ENCODE data around the gene AP5S1. TPM values are rescaled to one million over a fixed set of nuclear protein-coding genes. Genes with fewer than 3 reads are reported as not detected.
A peak's percentile ranks its signal among the peaks of the same experiment; 100 is the strongest.

Gene AP5S1
- total and polyA plus RNA-seq, 9 of the 15 experiments (the other 6 are each of a cell fraction or from before 2014, with no cell fraction given), result 2.6 to 8.8 (median 4.4) TPM

- no peak for TF ChIP-seq PYGO2 (tag; IDR thresholded peaks at IDR 0.05)
- peak; percentile 33; the same call in 1 of the 2 replicates for TF ChIP-seq ZFX (CRISPR knock-in tag; IDR thresholded peaks at IDR 0.05)
- no peak for TF ChIP-seq RBM25 (IDR thresholded peaks at IDR 0.05; ENCODE audit: low read depth, low read length, severe bottlenecking)
- TF ChIP-seq PTTG1 (tag; IDR thresholded peaks at IDR 0.05; ENCODE audit: low read depth), result no peak
- TF ChIP-seq CTCF (IDR thresholded peaks at IDR 0.05 in 2 of 3, conservative IDR thresholded peaks at IDR 0.05 in 1 of 3; ENCODE audit: insufficient read depth in 2 of 3, low read depth in 1 of 3, low read length in 3 of 3), result peak; percentile 50 to 60 (median 51)
- TF ChIP-seq THRB (CRISPR knock-in tag; conservative IDR thresholded peaks at IDR 0.05), result no peak
- no peak for TF ChIP-seq ZBED1 (IDR thresholded peaks at IDR 0.05)
- TF ChIP-seq TBL1XR1 (IDR thresholded peaks at IDR 0.05; ENCODE audit: low read length in 2 of 2), result no peak
- no peak for TF ChIP-seq ZBTB26 (CRISPR knock-in tag; IDR thresholded peaks at IDR 0.05)
- no peak for TF ChIP-seq IRF9 (tag; IDR thresholded peaks at IDR 0.05)
- no peak for TF ChIP-seq ZNF408 (CRISPR knock-in tag; IDR thresholded peaks at IDR 0.05; ENCODE audit: low read depth)
- no peak for TF ChIP-seq NR0B1 (IDR thresholded peaks at IDR 0.05; ENCODE audit: partially characterized antibody)
- no peak for TF ChIP-seq ZNF133 (CRISPR knock-in tag; IDR thresholded peaks at IDR 0.05)
- no peak for TF ChIP-seq PML (IDR thresholded peaks at IDR 0.05; ENCODE audit: low read length)
- TF ChIP-seq HNRNPL (IDR thresholded peaks at IDR 0.05; ENCODE audit: low read depth, low read length), result no peak
- no peak for TF ChIP-seq ZNF41 (CRISPR knock-in tag; conservative IDR thresholded peaks at IDR 0.05)
- peak in 1 of 2 experiments; percentile 54; a peak in 2 of 4 replicates for TF ChIP-seq RAD21 (CRISPR knock-in tag; conservative IDR thresholded peaks at IDR 0.05 in 1 of 2, IDR thresholded peaks at IDR 0.05 in 1 of 2)
- TF ChIP-seq ZNF24 (IDR thresholded peaks at IDR 0.05), result no peak
- TF ChIP-seq U2AF2 (optimal IDR thresholded peaks at IDR 0.05; ENCODE audit: low read depth, low read length), result no peak
Observed at GRCh38 chr20:3781153-3781910, 39.0 kb upstream of the AP5S1 start, which contains the start of gene SPEF1 (continued).

All from K562 (cell line).